Thoracic aorta (tissue), 2 donors: ENCODE measurements around the gene RIPOR2. TPM values are rescaled to one million over a fixed set of nuclear protein-coding genes. Genes with fewer than 3 reads are reported as not detected.

Source experiments
- ATAC-seq: fragments of 150-250 bp; one replicate; pipeline ENCODE4 v1.8.0; 2017; ENCODE audit warnings: low read depth; ENCODE audit not compliant: insufficient number of reproducible peaks, low FRiP score
- DNase-seq: peaks from one replicate; pipeline ENCODE4 v3.0.0-alpha.2; 2020; ENCODE audit warnings: low spot score
- H3K27ac ChIP-seq, 2 donors: fragments of 200-600 bp; sonication (generic); 1 replicate in 1 of 2; 2 replicates in 1 of 2; pipeline ENCODE4 v1.5.1; 2016; ENCODE audit warnings: mild to moderate bottlenecking in 2 of 2, moderate library complexity in 2 of 2
- H3K27me3 ChIP-seq: fragments of 200-600 bp; sonication (generic); replicated peaks from 2 replicates; pipeline ENCODE4 v1.6.0; 2016; ENCODE audit warnings: mild to moderate bottlenecking; ENCODE audit not compliant: insufficient read depth
- H3K36me3 ChIP-seq: fragments of 200-600 bp; sonication (generic); one replicate; pipeline ENCODE4 v1.5.1; 2016
- H3K4me1 ChIP-seq, 2 donors: fragments of 200-600 bp; sonication (generic); 1 replicate in 1 of 2; 2 replicates in 1 of 2; pipeline versions ENCODE4 v1.5.1 to v1.6.0; 2016; ENCODE audit warnings: low read depth in 2 of 2, mild to moderate bottlenecking in 1 of 2; ENCODE audit not compliant: control insufficient read depth in 1 of 2
- H3K4me3 ChIP-seq: fragments of 200-600 bp; sonication (generic); 2 replicates; pipeline ENCODE4 v1.5.1; 2016; ENCODE audit warnings: mild to moderate bottlenecking
- H3K9me3 ChIP-seq: fragments of 200-600 bp; sonication (generic); 2 replicates; pipeline ENCODE4 v1.5.1; 2016
- CTCF ChIP-seq: fragments of 200-600 bp; sonication (generic); IDR thresholded peaks from one replicate; pipeline ENCODE4 v1.5.1; 2019; ENCODE audit warnings: antibody characterized with exemption
- total RNA-seq, 2 donors: library from RNA; depleted of rRNA; stranded (reverse); fragments of >200 nt; gene quantifications; one replicate each; pipeline versions ENCODE4 v1.1.0 to v1.2.3, GENCODE V29; 2016

RIPOR2 gene
- total RNA-seq, 2 donors from 2014 or later = 6.0 to 9.9 TPM

- no peak overlapping the region for H3K27ac ChIP-seq
- no peak for ATAC-seq
- no peaks in the 10 kb centered on the region for H3K4me1 ChIP-seq
- no peaks in the 10 kb centered on the region for H3K9me3 ChIP-seq
- no peaks in the 10 kb centered on the region for H3K36me3 ChIP-seq
- DNase-seq = no peak
- TF ChIP-seq CTCF = no peak
- no peak overlapping the region for H3K4me3 ChIP-seq
- no peaks in the 10 kb centered on the region for H3K27me3 ChIP-seq
Measured at GRCh38 chr6:24971067-24971466, 35.3 kb upstream of the RIPOR2 start.

- DNase-seq (no peak), ATAC-seq (no peak)
- H3K27me3 ChIP-seq = no peaks in the 10 kb centered on the region
- no peak overlapping the region for H3K4me3 ChIP-seq
- H3K36me3 ChIP-seq = no peaks in the 10 kb centered on the region
- H3K4me1 ChIP-seq = no peaks in the 10 kb centered on the region
- H3K9me3 ChIP-seq = no peaks in the 10 kb centered on the region
- no peak overlapping the region for H3K27ac ChIP-seq
- TF ChIP-seq CTCF = no peak
Measured at GRCh38 chr6:24969343-24969860, 33.6 kb upstream of the RIPOR2 start.

GRCh38 chr6:24968783-24969182 lies 33.0 kb upstream of the RIPOR2 start:
- H3K4me3 ChIP-seq = no peak overlapping the region
- H3K36me3 ChIP-seq = no peaks in the 10 kb centered on the region
- H3K27ac ChIP-seq = no peak overlapping the region
- no peaks in the 10 kb centered on the region for H3K27me3 ChIP-seq
- TF ChIP-seq CTCF = no peak
- no peak for DNase-seq
- no peak for ATAC-seq
- no peaks in the 10 kb centered on the region for H3K4me1 ChIP-seq
- no peaks in the 10 kb centered on the region for H3K9me3 ChIP-seq

- ATAC-seq = no peak
- no peak for TF ChIP-seq CTCF
- Histone ChIP-seq H3K27me3 (no peaks in the 10 kb centered on the region), H3K4me3 (no peak overlapping the region), H3K36me3 (no peaks in the 10 kb centered on the region), H3K27ac (no peak overlapping the region), H3K4me1 (no peaks in the 10 kb centered on the region), H3K9me3 (no peaks in the 10 kb centered on the region)
- no peak for DNase-seq
Measured at GRCh38 chr6:24967211-24967610, 31.5 kb upstream of the RIPOR2 start.

GRCh38 chr6:24966381-24966780 lies 30.6 kb upstream of the RIPOR2 start:
- ATAC-seq = no peak
- Histone ChIP-seq H3K4me3 (no peak overlapping the region), H3K9me3 (no peaks in the 10 kb centered on the region), H3K4me1 (no peaks in the 10 kb centered on the region), H3K36me3 (no peaks in the 10 kb centered on the region), H3K27me3 (no peaks in the 10 kb centered on the region), H3K27ac (no peak overlapping the region)
- no peak for TF ChIP-seq CTCF
- no peak for DNase-seq
